Ovary (tissue), 9 donors: ENCODE measurements around the gene RFX4. TPM values are rescaled to one million over a fixed set of nuclear protein-coding genes. Genes with fewer than 3 reads are reported as not detected.
"Not testable (repeated sequence)": the region's sequence is repeated elsewhere in the genome, so short reads cannot be mapped to it uniquely, and the experiment has no call there.

Source experiments
- DNase-seq, 5 donors: peaks; one replicate each; pipeline ENCODE4 v3.0.0-alpha.2; 2019 to 2020
- H3K27ac ChIP-seq, 2 donors: fragments of 200-600 bp; one replicate each; pipeline versions ENCODE4 v1.5.1 to v1.8.0; 2019 to 2022
- H3K27me3 ChIP-seq: fragments of 200-600 bp; one replicate; pipeline ENCODE4 v1.8.0; 2022
- H3K36me3 ChIP-seq: fragments of 200-600 bp; sonication (generic); one replicate; pipeline ENCODE4 v1.5.1; 2019
- H3K4me1 ChIP-seq: one replicate; pipeline ENCODE4 v1.8.1; 2013; ENCODE audit warnings: mild to moderate bottlenecking, moderate library complexity; ENCODE audit not compliant: insufficient read depth
- H3K4me3 ChIP-seq: fragments of 200-600 bp; sonication (generic); one replicate; pipeline ENCODE4 v1.5.1; 2017
- H3K9me3 ChIP-seq, 2 donors: fragments of 200-600 bp in 1 of 2; sonication (generic) in 1 of 2; one replicate each; pipeline versions ENCODE4 v1.5.1 to v1.8.1; 2013 to 2019; ENCODE audit warnings: mild to moderate bottlenecking in 1 of 2, moderate library complexity in 1 of 2
- CTCF ChIP-seq, 3 donors: fragments of 450-650 bp in 2 of 3; fragments of 200-600 bp in 1 of 3; IDR thresholded peaks; one replicate each; pipeline versions ENCODE4 v1.5.1 to v1.8.0; 2016 to 2022; ENCODE audit warnings: antibody characterized with exemption in 3 of 3, mild to moderate bottlenecking in 1 of 3
- EP300 ChIP-seq: sonication (generic); formaldehyde crosslinking; IDR thresholded peaks from one replicate; pipeline ENCODE4 v1.6.1; 2017; ENCODE audit warnings: antibody characterized with exemption
- POLR2A ChIP-seq: fragments of 450-650 bp; IDR thresholded peaks from one replicate; pipeline ENCODE4 v1.6.1; 2017; ENCODE audit warnings: antibody characterized with exemption, mild to moderate bottlenecking, moderate library complexity
- WGBS, 3 donors: extraction: QIAGEN DNeasy Blood & Tissue Kit in 1 of 3; methylation state at CpG; one replicate each; pipeline versions ENCODE4 v1.1.5 to v1.1.7; 2013 to 2017; 5-methylcytosine and 5-hydroxymethylcytosine counted together
- intact Hi-C, 4 donors: fragments of 100-400 bp; cut with DNase I; formaldehyde crosslinking; loops; one replicate each; pipeline versions ENCODE4 v1.11.0 to v1.15.1; 2022 to 2023
- polyA plus RNA-seq, 2 donors: library from polyadenylated mRNA; stranded (reverse); fragments of 200-250 nt in 1 of 2; fragments of 350-450 nt in 1 of 2; fragmentation: Illumina TruSeq in 1 of 2; extraction: RNeasy Lipid Tissue Mini Kit (QIAGEN cat#74804) in 1 of 2; gene quantifications; one replicate each; pipeline ENCODE4 v1.2.3, GENCODE V29; 2013 to 2014
- total RNA-seq, 7 donors: library from RNA; depleted of rRNA in 2 of 7; stranded (reverse); fragments of >200 nt in 2 of 7; fragmentation: NEBNext Ultra II Directional in 3 of 7; extraction: Animal tissue kit (Norgen Biotek cat#: 25700) in 3 of 7; gene quantifications; one replicate each; pipeline versions ENCODE4 v1.1.0 to v1.2.4, GENCODE V29; 2016 to 2023
- donor health status: DM: no; HTN: no; CAD: no; lungs with moderate emphysema.
- donor health status: DM: no; HTN: no; CAD: no.
- donor health status: Bipolar disorder and iron deficiency.
- donor health status: DM: yes; HTN: yes; CAD: no.
- donor health status: DM: no; HTN: no; CAD: no.
- donor health status: DM: yes; HTN: yes; CAD: no.

Gene RFX4
- total and polyA plus RNA-seq, 9 donors = 0.30 TPM; not detected in 8

GRCh38 chr12:106601031-106601430 lies 18.2 kb downstream of the RFX4 start:
- no peaks in the 10 kb centered on the region for H3K4me1 ChIP-seq
- no peaks in the 10 kb centered on the region for H3K36me3 ChIP-seq
- H3K27me3 ChIP-seq = no peaks in the 10 kb centered on the region
- no peak for TF ChIP-seq POLR2A
- no peak for TF ChIP-seq EP300
- TF ChIP-seq CTCF (IDR thresholded peaks at IDR 0.05) = no peak
- H3K9me3 ChIP-seq = peaks cover 0 to 4% of the 10 kb centered on the region in 2 donors
- no peak for DNase-seq
- no peak overlapping the region for H3K27ac ChIP-seq
- no peak overlapping the region for H3K4me3 ChIP-seq
- 58 to 70% (median 58%) methylated on average over 10 of the region's 10 CpGs for whole genome bisulfite sequencing, 3 donors
- intact Hi-C loops = no loop called here

GRCh38 chr12:106601496-106601895 lies 18.7 kb downstream of the RFX4 start:
- Histone ChIP-seq H3K9me3 (peaks cover 0 to 4% of the 10 kb centered on the region in 2 donors), H3K36me3 (no peaks in the 10 kb centered on the region), H3K4me3 (no peak overlapping the region), H3K4me1 (no peaks in the 10 kb centered on the region), H3K27ac (no peak overlapping the region), H3K27me3 (no peaks in the 10 kb centered on the region)
- DNase-seq = no peak
- TF ChIP-seq EP300 = no peak
- WGBS, 3 donors = 77 to 83% (median 79%) methylated on average over 11 of the region's 11 CpGs
- intact Hi-C loops = no loop called here

- Histone ChIP-seq H3K27ac (no peak overlapping the region), H3K4me1 (no peaks in the 10 kb centered on the region)
Measured at GRCh38 chr12:106602076-106602475, 19.3 kb downstream of the RFX4 start.

GRCh38 chr12:106605254-106605653 lies 22.4 kb downstream of the RFX4 start:
- DNase-seq = no peak
- no peaks in the 10 kb centered on the region for H3K27me3 ChIP-seq
- WGBS, 3 donors = 60 to 82% (median 82%) methylated on average over 2 of the region's 2 CpGs
- H3K9me3 ChIP-seq = peaks cover 0 to 4% of the 10 kb centered on the region in 2 donors
- intact Hi-C loops = no loop called here
- no peak for TF ChIP-seq EP300
- no peak for TF ChIP-seq POLR2A
- TF ChIP-seq CTCF (IDR thresholded peaks at IDR 0.05) = no peak
- no peaks in the 10 kb centered on the region for H3K4me1 ChIP-seq
- H3K4me3 ChIP-seq = no peak overlapping the region
- no peak overlapping the region for H3K27ac ChIP-seq
- no peaks in the 10 kb centered on the region for H3K36me3 ChIP-seq

More at GRCh38 chr12:106602076-106602475, 19.3 kb downstream of the RFX4 start:
- no peak for DNase-seq
- Histone ChIP-seq H3K9me3 (peaks cover 0 to 4% of the 10 kb centered on the region in 2 donors), H3K27me3 (no peaks in the 10 kb centered on the region), H3K36me3 (no peaks in the 10 kb centered on the region), H3K4me3 (no peak overlapping the region)
- WGBS, 3 donors = 88 to 90% (median 90%) methylated on average over 4 of the region's 4 CpGs
- TF ChIP-seq EP300 (no peak), POLR2A (no peak), CTCF (IDR thresholded peaks at IDR 0.05) (no peak)
- intact Hi-C loops = no loop called here

GRCh38 chr12:106620588-106620987 lies 37.8 kb downstream of the RFX4 start:
- DNase-seq, H3K27ac ChIP-seq, H3K27me3 ChIP-seq, intact Hi-C loops, H3K4me1 ChIP-seq, H3K9me3 ChIP-seq, H3K36me3 ChIP-seq, H3K4me3 ChIP-seq: not testable (repeated sequence)
- 88 to 91% (median 90%) methylated on average over 5 of the region's 5 CpGs for WGBS, 3 donors

GRCh38 chr12:106625976-106626375 lies 43.2 kb downstream of the RFX4 start:
- no peaks in the 10 kb centered on the region for H3K4me1 ChIP-seq
- no peak overlapping the region for H3K4me3 ChIP-seq
- TF ChIP-seq EP300 (no peak), CTCF (IDR thresholded peaks at IDR 0.05) (no peak), POLR2A (no peak)
- no peak for DNase-seq
- H3K36me3 ChIP-seq = no peaks in the 10 kb centered on the region
- no peaks in the 10 kb centered on the region for H3K9me3 ChIP-seq
- H3K27ac ChIP-seq = no peak overlapping the region
- no peaks in the 10 kb centered on the region for H3K27me3 ChIP-seq
- intact Hi-C loops = no loop called here
